CD14-positive monocyte (primary cell): ENCODE results near the gene RASL11B. TPM values are rescaled to one million over a fixed set of nuclear protein-coding genes. Genes with fewer than 3 reads are reported as not detected.

Source experiments
- DNase-seq, 3 donors: peaks; one replicate each; pipeline ENCODE4 v3.0.0-alpha.2; 2011 to 2022
- H2AFZ ChIP-seq: 2 replicates; pipeline ENCODE4 v1.6.0; 2012; ENCODE audit warnings: mild to moderate bottlenecking, low read depth, low read length, inconsistent platforms; ENCODE audit not compliant: insufficient read depth, poor library complexity, severe bottlenecking
- H3K27ac ChIP-seq, 2 donors: 1 replicate in 1 of 2; 2 replicates in 1 of 2; pipeline ENCODE4 v1.5.1; 2012 to 2013; ENCODE audit warnings: low read length in 2 of 2, control low read depth in 1 of 2, inconsistent platforms in 1 of 2, low read depth in 1 of 2, mild to moderate bottlenecking in 1 of 2
- H3K27me3 ChIP-seq, 2 donors: one replicate each; pipeline versions ENCODE4 v1.6.0 to v1.6.1; 2011 to 2013; ENCODE audit warnings: low read length in 2 of 2; ENCODE audit not compliant: control insufficient read depth in 2 of 2, insufficient read depth in 2 of 2
- H3K36me3 ChIP-seq, 2 donors: replicated peaks in 1 of 2; 1 replicate in 1 of 2; 2 replicates in 1 of 2; pipeline versions ENCODE4 v1.5.1 to v1.6.1; 2012 to 2013; ENCODE audit warnings: low read length in 2 of 2, control low read depth in 1 of 2, inconsistent platforms in 1 of 2, mild to moderate bottlenecking in 1 of 2; ENCODE audit not compliant: insufficient read depth in 2 of 2, control insufficient read depth in 1 of 2
- H3K4me1 ChIP-seq, 2 donors: 1 replicate in 1 of 2; 2 replicates in 1 of 2; pipeline versions ENCODE4 v1.5.1 to v1.6.1; 2012 to 2013; ENCODE audit warnings: low read length in 2 of 2, control low read depth in 1 of 2, inconsistent platforms in 1 of 2, mild to moderate bottlenecking in 1 of 2, moderate library complexity in 1 of 2; ENCODE audit not compliant: insufficient read depth in 2 of 2, control insufficient read depth in 1 of 2
- H3K4me2 ChIP-seq: replicated peaks from 2 replicates; pipeline ENCODE3; 2012; ENCODE audit warnings: low read length, moderate library complexity, mild to moderate bottlenecking; ENCODE audit not compliant: poor library complexity, severe bottlenecking; ENCODE audit errors: extremely low read depth
- H3K4me3 ChIP-seq, 3 experiments: fragments of 200-600 bp in 1 of 3; sonication (generic) in 1 of 3; replicated peaks in 1 of 3; 1 replicate in 2 of 3; 2 replicates in 1 of 3; pipeline ENCODE4 v1.5.1; 2011 to 2013; ENCODE audit warnings: low read length in 3 of 3, mild to moderate bottlenecking in 3 of 3, control low read depth in 2 of 3, low read depth in 2 of 3, inconsistent platforms in 1 of 3, moderate library complexity in 1 of 3
- H3K79me2 ChIP-seq: 2 replicates; pipeline ENCODE4 v1.6.0; 2012; ENCODE audit warnings: mild to moderate bottlenecking, control low read depth, inconsistent platforms, low read length, moderate library complexity; ENCODE audit not compliant: insufficient read depth
- H3K9ac ChIP-seq: 2 replicates; pipeline ENCODE4 v1.6.0; 2017; ENCODE audit warnings: low read length, mild to moderate bottlenecking; ENCODE audit not compliant: insufficient read depth, poor library complexity, severe bottlenecking
- H3K9me3 ChIP-seq, 2 donors: replicated peaks in 1 of 2; 1 replicate in 1 of 2; 2 replicates in 1 of 2; pipeline versions ENCODE4 v1.5.1 to v1.6.1; 2012 to 2013; ENCODE audit warnings: low read length in 2 of 2, control low read depth in 1 of 2; ENCODE audit not compliant: control insufficient read depth in 1 of 2, insufficient read depth in 1 of 2
- H4K20me1 ChIP-seq: 2 replicates; pipeline ENCODE4 v1.6.0; 2012; ENCODE audit warnings: mild to moderate bottlenecking, low read length, control low read depth, moderate library complexity; ENCODE audit not compliant: insufficient read depth
- H3K27ac Mint-ChIP-seq, 7 donors: one replicate each; pipeline ENCODE4 v1.8.0; 2020; ENCODE audit warnings: mild to moderate bottlenecking in 7 of 7, mixed read lengths in 7 of 7, moderate library complexity in 6 of 7, inconsistent platforms in 2 of 7
- H3K27me3 Mint-ChIP-seq, 3 donors: one replicate each; pipeline ENCODE4 v1.8.0; 2021 to 2022; ENCODE audit warnings: low read depth in 3 of 3, mild to moderate bottlenecking in 3 of 3, mixed read lengths in 3 of 3, moderate library complexity in 3 of 3, inconsistent platforms in 1 of 3
- H3K36me3 Mint-ChIP-seq, 2 donors: one replicate each; pipeline ENCODE4 v1.8.0; 2020; ENCODE audit warnings: mixed read lengths in 2 of 2, inconsistent platforms in 1 of 2, mild to moderate bottlenecking in 1 of 2
- H3K4me1 Mint-ChIP-seq: one replicate; pipeline ENCODE4 v1.8.0; 2020; ENCODE audit warnings: mild to moderate bottlenecking, mixed read lengths
- H3K4me3 Mint-ChIP-seq, 2 donors: one replicate each; pipeline ENCODE4 v1.8.0; 2020; ENCODE audit warnings: mild to moderate bottlenecking in 2 of 2, mixed read lengths in 2 of 2, moderate library complexity in 1 of 2
- H3K9me3 Mint-ChIP-seq, 7 donors: one replicate each; pipeline ENCODE4 v1.8.0; 2020 to 2022; ENCODE audit warnings: mixed read lengths in 7 of 7, mild to moderate bottlenecking in 6 of 7, moderate library complexity in 6 of 7, inconsistent platforms in 2 of 7
- WGBS: methylation state at CpG from one replicate; pipeline ENCODE4 v1.1.5; 2013; ENCODE audit warnings: missing lambda C conversion rate; ENCODE audit not compliant: insufficient coverage; 5-methylcytosine and 5-hydroxymethylcytosine counted together
- intact Hi-C, 2 donors: fragments of 100-400 bp; cut with micrococcal nuclease; formaldehyde crosslinking; loops; one replicate each; pipeline versions ENCODE4 v1.15.0 to v1.15.1; 2023
- polyA plus RNA-seq, 3 donors: library from polyadenylated mRNA; depleted of rRNA in 1 of 3; unstranded in 2 of 3; stranded (reverse) in 1 of 3; fragments of 300-500 nt in 2 of 3; fragments of >200 nt in 1 of 3; fragmentation: Illumina TruSeq in 2 of 3; gene quantifications; 1 replicate in 2 of 3; 2 replicates in 1 of 3; pipeline ENCODE4 v1.2.3, GENCODE V29; 2012 to 2021
- TF ChIP-seq, protein P1 (sequence below): fragments of 200-600 bp; IDR thresholded peaks from one replicate; pipeline ENCODE4 v1.8.0; 2022; ENCODE audit warnings: antibody characterized with exemption, mild to moderate bottlenecking

RASL11B gene
- polyA plus RNA-seq, 3 donors: not detected

GRCh38 chr4:52890521-52890791, 28.3 kb downstream of the RASL11B start:
- Histone ChIP-seq H3K79me2 (no peaks in the 10 kb centered on the region), H3K27ac (no peak overlapping the region), H3K4me2 (no peak overlapping the region), H4K20me1 (no peaks in the 10 kb centered on the region), H3K4me1 (no peaks in the 10 kb centered on the region), H3K36me3 (no peaks in the 10 kb centered on the region), H3K9ac (no peak overlapping the region), H3K4me3 (no peak overlapping the region), H2AFZ (no peak overlapping the region), H3K27me3 (no peaks in the 10 kb centered on the region), H3K9me3 (peaks cover 0 to 10% of the 10 kb centered on the region in 2 donors)
- TF ChIP-seq, protein P1, sequence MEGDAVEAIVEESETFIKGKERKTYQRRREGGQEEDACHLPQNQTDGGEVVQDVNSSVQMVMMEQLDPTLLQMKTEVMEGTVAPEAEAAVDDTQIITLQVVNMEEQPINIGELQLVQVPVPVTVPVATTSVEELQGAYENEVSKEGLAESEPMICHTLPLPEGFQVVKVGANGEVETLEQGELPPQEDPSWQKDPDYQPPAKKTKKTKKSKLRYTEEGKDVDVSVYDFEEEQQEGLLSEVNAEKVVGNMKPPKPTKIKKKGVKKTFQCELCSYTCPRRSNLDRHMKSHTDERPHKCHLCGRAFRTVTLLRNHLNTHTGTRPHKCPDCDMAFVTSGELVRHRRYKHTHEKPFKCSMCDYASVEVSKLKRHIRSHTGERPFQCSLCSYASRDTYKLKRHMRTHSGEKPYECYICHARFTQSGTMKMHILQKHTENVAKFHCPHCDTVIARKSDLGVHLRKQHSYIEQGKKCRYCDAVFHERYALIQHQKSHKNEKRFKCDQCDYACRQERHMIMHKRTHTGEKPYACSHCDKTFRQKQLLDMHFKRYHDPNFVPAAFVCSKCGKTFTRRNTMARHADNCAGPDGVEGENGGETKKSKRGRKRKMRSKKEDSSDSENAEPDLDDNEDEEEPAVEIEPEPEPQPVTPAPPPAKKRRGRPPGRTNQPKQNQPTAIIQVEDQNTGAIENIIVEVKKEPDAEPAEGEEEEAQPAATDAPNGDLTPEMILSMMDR: no peak
- Mint-ChIP-seq H3K4me3 (no peak overlapping the region), H3K36me3 (peaks cover 5 to 9% of the 10 kb centered on the region in 2 donors), H3K27me3 (no peaks in the 10 kb centered on the region), H3K9me3 (peaks cover 2 to 11% (median 7%) of the 10 kb centered on the region in 7 donors), H3K4me1 (peaks cover under 1% of the 10 kb centered on the region), H3K27ac (no peak overlapping the region)
- no peak for DNase-seq
- intact Hi-C loops: loop anchor here in 1 of 2 donors (10.0 kb wide), 1 partner anchor 356 kb away; no protein-coding TSS in a partner anchor
- WGBS: 100% methylated on average over 1 of the region's 1 CpG

- peaks cover 0 to 4% of the 10 kb centered on the region in 2 donors for H3K9me3 ChIP-seq
- Mint-ChIP-seq H3K27me3 (no peaks in the 10 kb centered on the region), H3K4me3 (no peak overlapping the region), H3K36me3 (peaks cover 4 to 6% of the 10 kb centered on the region in 2 donors), H3K9me3 (peaks cover 2 to 7% (median 4%) of the 10 kb centered on the region in 7 donors), H3K27ac (no peak overlapping the region), H3K4me1 (no peaks in the 10 kb centered on the region)
- no peaks in the 10 kb centered on the region for H4K20me1 ChIP-seq
- TF ChIP-seq, protein P1: no peak
- H3K36me3 ChIP-seq: no peaks in the 10 kb centered on the region
- intact Hi-C loops: loop anchor here in 1 of 2 donors (10.0 kb wide), 1 partner anchor 357 kb away; no protein-coding TSS in a partner anchor
- DNase-seq: no peak
- no peak overlapping the region for H3K4me2 ChIP-seq
- H3K4me3 ChIP-seq: no peak overlapping the region
- H3K27ac ChIP-seq: no peak overlapping the region
- no peaks in the 10 kb centered on the region for H3K27me3 ChIP-seq
- WGBS: 62% methylated on average over 1 of the region's 1 CpG
- H3K9ac ChIP-seq: no peak overlapping the region
- no peaks in the 10 kb centered on the region for H3K4me1 ChIP-seq
- H3K79me2 ChIP-seq: no peaks in the 10 kb centered on the region
- no peak overlapping the region for H2AFZ ChIP-seq
These were observed 29.6 kb downstream of the RASL11B start for GRCh38 chr4:52891743-52892142.
